RCC 7860 (cell line): Measurements from ENCODE around the gene EIF3L.

ENCODE experiments used
- DNase-seq: peaks from one replicate; pipeline ENCODE4 v3.0.0-alpha.2; 2015; ENCODE audit warnings: low spot score
- FAIRE-seq: peaks from 2 replicates; lab custom pipeline; 2012; peaks lifted over from hg19 to GRCh38; lab: Jason Lieb, UNC

EIF3L gene

GRCh38 chr22:37926358-37926757, 77.1 kb downstream of the EIF3L start:
- DNase-seq (no peak), FAIRE-seq (no peak)

GRCh38 chr22:37926771-37927636, 77.8 kb downstream of the EIF3L start:
- FAIRE-seq, result no peak
- DNase-seq, result no peak

GRCh38 chr22:37927637-37927936, 78.4 kb downstream of the EIF3L start:
- FAIRE-seq (no peak), DNase-seq (no peak)

GRCh38 chr22:37929390-37929789, 80.2 kb downstream of the EIF3L start:
- no peak for FAIRE-seq
- no peak for DNase-seq

- no peak for DNase-seq
- FAIRE-seq, result no peak
Observed at GRCh38 chr22:37930270-37930951, 81.2 kb downstream of the EIF3L start.

- DNase-seq (no peak), FAIRE-seq (no peak)
Observed at GRCh38 chr22:37930952-37931440, 81.8 kb downstream of the EIF3L start.

- DNase-seq (no peak), FAIRE-seq (no peak)
Observed at GRCh38 chr22:37931893-37932389, 82.7 kb downstream of the EIF3L start.

- no peak for FAIRE-seq
- DNase-seq, result no peak
Observed at GRCh38 chr22:37932401-37932800, 83.2 kb downstream of the EIF3L start.

GRCh38 chr22:37932821-37933578, 83.8 kb downstream of the EIF3L start:
- DNase-seq (no peak), FAIRE-seq (no peak)

- FAIRE-seq, result peak; percentile 86
- DNase-seq, result peak; percentile 86
Observed at GRCh38 chr22:37933711-37934376, 84.6 kb downstream of the EIF3L start.
